Caco-2 (cell line): ENCODE data around the gene FIGLA. TPM values are rescaled to one million over a fixed set of nuclear protein-coding genes. Genes with fewer than 3 reads are reported as not detected.

Experiments
- BruUV-seq: library from RNA; stranded (reverse); fragments of 400-500 nt; replicated peaks from 2 replicates; lab custom pipeline; 2021; lab: Mats Ljungman, UMichigan
- CTCF ChIA-PET: fragments of 300-600 bp; sonication (Branson Sonifier 250); formaldehyde crosslinking; loops from one replicate; lab custom pipeline; 2022; ENCODE audit warnings: antibody characterized with exemption; lab: Charles Lee
- POLR2A ChIA-PET: fragments of 300-600 bp; sonication (Branson Sonifier 250); formaldehyde crosslinking; loops from one replicate; lab custom pipeline; 2022; ENCODE audit warnings: antibody characterized with exemption; lab: Charles Lee
- DNase-seq, 2 experiments: peaks; one replicate each; pipeline versions ENCODE4 v3.0.0 to v3.0.0-alpha.2; 2020 to 2022
- H3K27me3 ChIP-seq: replicated peaks from 2 replicates; pipeline ENCODE4 v1.6.0; 2011; ENCODE audit warnings: low read length; ENCODE audit not compliant: control insufficient read depth, insufficient read depth
- H3K36me3 ChIP-seq: 2 replicates; pipeline ENCODE4 v1.5.1; 2011; ENCODE audit warnings: low read length; ENCODE audit not compliant: control insufficient read depth, insufficient read depth
- H3K4me1 ChIP-seq: fragments of 250-450 bp; sonication (Bioruptor Pico); 2 replicates; pipeline ENCODE4 v1.5.1; 2020; ENCODE audit warnings: mild to moderate bottlenecking
- H3K4me3 ChIP-seq: 2 replicates; pipeline ENCODE4 v1.5.1; 2011; ENCODE audit warnings: low read depth, mild to moderate bottlenecking, control low read depth, low read length
- H3K9me3 ChIP-seq: fragments of 250-450 bp; sonication (Bioruptor Pico); 2 replicates; pipeline ENCODE4 v1.5.1; 2020; ENCODE audit warnings: mild to moderate bottlenecking, moderate library complexity
- H3K27ac Mint-ChIP-seq: one replicate; pipeline ENCODE4 v1.8.0; 2022; ENCODE audit warnings: mixed read lengths; ENCODE audit not compliant: unreplicated experiment
- H3K27me3 Mint-ChIP-seq: one replicate; pipeline ENCODE4 v1.8.0; 2022; ENCODE audit warnings: mixed read lengths; ENCODE audit not compliant: insufficient read depth, unreplicated experiment
- H3K36me3 Mint-ChIP-seq: one replicate; pipeline ENCODE4 v1.8.0; 2022; ENCODE audit warnings: mild to moderate bottlenecking, mixed read lengths; ENCODE audit not compliant: insufficient read depth, unreplicated experiment
- H3K4me1 Mint-ChIP-seq: one replicate; pipeline ENCODE4 v1.8.0; 2022; ENCODE audit warnings: low read depth, mixed read lengths; ENCODE audit not compliant: unreplicated experiment
- H3K4me3 Mint-ChIP-seq: one replicate; pipeline ENCODE4 v1.8.0; 2022; ENCODE audit warnings: mild to moderate bottlenecking, moderate library complexity, mixed read lengths; ENCODE audit not compliant: unreplicated experiment
- H3K9me3 Mint-ChIP-seq: one replicate; pipeline ENCODE4 v1.8.0; 2022; ENCODE audit warnings: mixed read lengths; ENCODE audit not compliant: unreplicated experiment
- CTCF ChIP-seq, 2 experiments: fragments of 200-600 bp in 1 of 2; IDR thresholded peaks; 1 replicate in 1 of 2; 2 replicates in 1 of 2; pipeline versions ENCODE4 v1.5.1 to v1.8.0; 2011 to 2022; ENCODE audit warnings: antibody characterized with exemption in 1 of 2, control low read depth in 1 of 2, inconsistent platforms in 1 of 2, low read depth in 1 of 2, low read length in 1 of 2, mild to moderate bottlenecking in 1 of 2, moderate library complexity in 1 of 2; ENCODE audit not compliant: insufficient read depth in 1 of 2, severe bottlenecking in 1 of 2, unreplicated experiment in 1 of 2
- intact Hi-C: fragments of 100-400 bp; cut with micrococcal nuclease; formaldehyde crosslinking; loops from one replicate; pipeline ENCODE4 v1.10.0; 2022; ENCODE audit not compliant: unreplicated experiment
- total RNA-seq: library from RNA; stranded (reverse); gene quantifications from 2 replicates; pipeline ENCODE4 v1.2.3, GENCODE V29; 2022

FIGLA gene
- total RNA-seq, 1 experiment from 2014 or later: not detected

- DNase-seq: no peak
- Mint-ChIP-seq H3K27me3 (peaks cover 27% of the 10 kb centered on the region), H3K36me3 (no peaks in the 10 kb centered on the region), H3K4me1 (no peaks in the 10 kb centered on the region), H3K9me3 (no peaks in the 10 kb centered on the region), H3K4me3 (no peak overlapping the region), H3K27ac (no peak overlapping the region)
- Histone ChIP-seq H3K4me1 (no peaks in the 10 kb centered on the region), H3K4me3 (no peak overlapping the region), H3K9me3 (no peaks in the 10 kb centered on the region), H3K36me3 (no peaks in the 10 kb centered on the region), H3K27me3 (no peaks in the 10 kb centered on the region)
- intact Hi-C loops: no loop called here
- POLR2A ChIA-PET: no interaction called here
- CTCF ChIA-PET: no interaction called here
- no TSS peak for BruUV-seq
- no peak for TF ChIP-seq CTCF (IDR thresholded peaks at IDR 0.05; ENCODE audit: insufficient read depth in 1 of 2, low read depth in 1 of 2, low read length in 1 of 2, severe bottlenecking in 1 of 2, unreplicated experiment in 1 of 2)
Measured at GRCh38 chr2:70822843-70823242, 32.4 kb upstream of the FIGLA start.

- no peaks in the 10 kb centered on the region for H3K9me3 Mint-ChIP-seq
- H3K27me3 Mint-ChIP-seq: peaks cover 24% of the 10 kb centered on the region
- Histone ChIP-seq H3K36me3 (no peaks in the 10 kb centered on the region), H3K4me3 (no peak within 1 kb of the TSS), H3K9me3 (no peaks in the 10 kb centered on the region), H3K4me1 (no peaks in the 10 kb centered on the region), H3K27me3 (no peaks in the 10 kb centered on the region)
- BruUV-seq: no TSS peak
- DNase-seq: no peak
- POLR2A ChIA-PET: no interaction called here
- H3K4me1 Mint-ChIP-seq: no peaks in the 10 kb centered on the region
- no peak within 1 kb of the TSS for H3K4me3 Mint-ChIP-seq
- TF ChIP-seq CTCF (IDR thresholded peaks at IDR 0.05; ENCODE audit: insufficient read depth in 1 of 2, low read depth in 1 of 2, low read length in 1 of 2, severe bottlenecking in 1 of 2, unreplicated experiment in 1 of 2): no peak
- no peaks in the 10 kb centered on the region for H3K36me3 Mint-ChIP-seq
- H3K27ac Mint-ChIP-seq: no peak within 1 kb of the TSS
- CTCF ChIA-PET: no interaction called here
- intact Hi-C loops: no loop called here
Measured at GRCh38 chr2:70820499-70820898, 30.1 kb upstream of the FIGLA start, which contains the start of gene CLEC4F. Gene CLEC4F, minus strand, starts transcription at chr2:70820599. Its CDS starts 76 bp downstream, at chr2:70820523.

- BruUV-seq: no TSS peak
- ChIA-PET POLR2A (no interaction called here), CTCF (no interaction called here)
- no peak for TF ChIP-seq CTCF (IDR thresholded peaks at IDR 0.05; ENCODE audit: insufficient read depth in 1 of 2, low read depth in 1 of 2, low read length in 1 of 2, severe bottlenecking in 1 of 2, unreplicated experiment in 1 of 2)
- Histone ChIP-seq H3K9me3 (no peaks in the 10 kb centered on the region), H3K4me3 (no peak overlapping the region), H3K36me3 (no peaks in the 10 kb centered on the region), H3K27me3 (no peaks in the 10 kb centered on the region; the same call in none of the 2 replicates), H3K4me1 (no peaks in the 10 kb centered on the region)
- Mint-ChIP-seq H3K27me3 (peaks cover 37% of the 10 kb centered on the region), H3K4me1 (no peaks in the 10 kb centered on the region), H3K9me3 (no peaks in the 10 kb centered on the region), H3K4me3 (no peak overlapping the region), H3K36me3 (no peaks in the 10 kb centered on the region), H3K27ac (no peak overlapping the region)
- intact Hi-C loops: no loop called here
- DNase-seq: no peak
Measured at GRCh38 chr2:70817284-70817954, 27.0 kb upstream of the FIGLA start.
